OCI-LY3 (cell line): ENCODE data around the gene MEAF6.

Experiments used
- H2AFZ ChIP-seq: fragments of 200-600, 300-600 bp; shearing (Covaris generic); 2 replicates; pipeline ENCODE4 v1.6.0; 2014; ENCODE audit warnings: antibody characterized with exemption, low read depth, low read length
- H3K27ac ChIP-seq: fragments of 200-600, 300-600 bp; sonication (generic); 2 replicates; pipeline ENCODE4 v1.5.1; 2014; ENCODE audit warnings: mild to moderate bottlenecking, low read length, moderate library complexity, mixed read lengths
- H3K27me3 ChIP-seq: fragments of 200-600, 300-600 bp; sonication (generic); 2 replicates; pipeline ENCODE4 v1.6.1; 2014; ENCODE audit warnings: low read depth, low read length, mixed read lengths
- H3K36me3 ChIP-seq: fragments of 200-600, 300-600 bp; sonication (generic); replicated peaks from 2 replicates; pipeline ENCODE3; 2014; ENCODE audit warnings: low read depth, low read length, mixed read lengths
- H3K4me1 ChIP-seq: fragments of 300-600, 200-600 bp; sonication (generic); 2 replicates; pipeline ENCODE4 v1.6.1; 2014; ENCODE audit warnings: low read length, mixed read lengths
- H3K4me2 ChIP-seq: fragments of 200-600, 300-600 bp; sonication (generic); 2 replicates; pipeline ENCODE4 v1.6.1; 2014; ENCODE audit warnings: low read length, mixed read lengths
- H3K4me3 ChIP-seq: fragments of 300-600, 200-600 bp; sonication (generic); 2 replicates; pipeline ENCODE4 v1.5.1; 2014; ENCODE audit warnings: antibody characterized with exemption, mild to moderate bottlenecking, low read length, moderate library complexity
- H3K79me2 ChIP-seq: fragments of 300-600, 200-600 bp; shearing (Covaris generic); 2 replicates; pipeline ENCODE4 v1.6.1; 2014; ENCODE audit warnings: mild to moderate bottlenecking, low read length, mixed read lengths
- H3K9ac ChIP-seq: fragments of 300-600, 200-600 bp; shearing (Covaris generic); 2 replicates; pipeline ENCODE4 v1.6.0; 2014; ENCODE audit warnings: mild to moderate bottlenecking, low read length, moderate library complexity
- H3K9me3 ChIP-seq: fragments of 200-600, 300-600 bp; shearing (Covaris generic); 2 replicates; pipeline ENCODE4 v1.6.1; 2014; ENCODE audit warnings: low read length, mixed read lengths; ENCODE audit not compliant: insufficient read depth
- H4K20me1 ChIP-seq: fragments of 200-600, 300-600 bp; sonication (generic); 2 replicates; pipeline ENCODE4 v1.6.1; 2016; ENCODE audit warnings: low read length, mixed read lengths; ENCODE audit not compliant: insufficient read depth
- EZH2phosphoT487 ChIP-seq: fragments of 200-600 bp; shearing (Covaris generic); IDR thresholded peaks from 2 replicates; pipeline ENCODE4 v1.6.1; 2018; ENCODE audit warnings: antibody characterized with exemption, mixed run types, low read depth
- TF ChIP-seq, protein P1 (sequence below): fragments of 200-600, 300-600 bp; sonication (generic); IDR thresholded peaks from 2 replicates; pipeline ENCODE4 v1.5.1; 2014; ENCODE audit warnings: antibody characterized with exemption, low read length, low read depth

MEAF6 gene

DNA sequence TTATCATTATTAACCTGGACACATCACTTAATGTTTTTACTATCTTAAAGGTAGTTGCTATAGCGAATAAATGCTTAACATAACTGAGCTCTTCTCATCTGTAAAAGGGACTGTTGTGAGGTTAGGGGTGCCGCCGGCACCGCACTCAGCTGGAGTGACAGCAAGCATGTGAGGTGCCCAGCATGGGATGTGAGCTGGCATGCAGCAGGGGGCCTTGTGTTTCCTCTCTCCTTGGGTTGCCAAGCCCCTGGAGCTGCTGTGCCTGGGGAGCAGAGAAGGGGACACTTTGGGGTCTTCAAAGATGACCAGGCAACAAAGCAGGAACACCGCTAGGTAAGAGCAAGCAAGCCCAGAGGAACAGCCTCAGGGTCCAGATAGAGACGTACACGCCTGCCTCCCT, 42.3 kb downstream of the MEAF6 start:
- TF ChIP-seq EZH2phosphoT487, result no peak
- TF ChIP-seq, protein P1, sequence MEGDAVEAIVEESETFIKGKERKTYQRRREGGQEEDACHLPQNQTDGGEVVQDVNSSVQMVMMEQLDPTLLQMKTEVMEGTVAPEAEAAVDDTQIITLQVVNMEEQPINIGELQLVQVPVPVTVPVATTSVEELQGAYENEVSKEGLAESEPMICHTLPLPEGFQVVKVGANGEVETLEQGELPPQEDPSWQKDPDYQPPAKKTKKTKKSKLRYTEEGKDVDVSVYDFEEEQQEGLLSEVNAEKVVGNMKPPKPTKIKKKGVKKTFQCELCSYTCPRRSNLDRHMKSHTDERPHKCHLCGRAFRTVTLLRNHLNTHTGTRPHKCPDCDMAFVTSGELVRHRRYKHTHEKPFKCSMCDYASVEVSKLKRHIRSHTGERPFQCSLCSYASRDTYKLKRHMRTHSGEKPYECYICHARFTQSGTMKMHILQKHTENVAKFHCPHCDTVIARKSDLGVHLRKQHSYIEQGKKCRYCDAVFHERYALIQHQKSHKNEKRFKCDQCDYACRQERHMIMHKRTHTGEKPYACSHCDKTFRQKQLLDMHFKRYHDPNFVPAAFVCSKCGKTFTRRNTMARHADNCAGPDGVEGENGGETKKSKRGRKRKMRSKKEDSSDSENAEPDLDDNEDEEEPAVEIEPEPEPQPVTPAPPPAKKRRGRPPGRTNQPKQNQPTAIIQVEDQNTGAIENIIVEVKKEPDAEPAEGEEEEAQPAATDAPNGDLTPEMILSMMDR, result no peak
- Histone ChIP-seq H3K36me3 (peaks cover 19% of the 10 kb centered on the region), H3K9me3 (no peaks in the 10 kb centered on the region), H3K4me2 (no peak overlapping the region), H2AFZ (no peak overlapping the region), H4K20me1 (no peaks in the 10 kb centered on the region), H3K4me1 (peaks cover 22% of the 10 kb centered on the region), H3K27me3 (peaks cover 5% of the 10 kb centered on the region), H3K9ac (no peak overlapping the region), H3K79me2 (peaks cover 29% of the 10 kb centered on the region), H3K4me3 (no peak overlapping the region), H3K27ac (no peak overlapping the region)

DNA sequence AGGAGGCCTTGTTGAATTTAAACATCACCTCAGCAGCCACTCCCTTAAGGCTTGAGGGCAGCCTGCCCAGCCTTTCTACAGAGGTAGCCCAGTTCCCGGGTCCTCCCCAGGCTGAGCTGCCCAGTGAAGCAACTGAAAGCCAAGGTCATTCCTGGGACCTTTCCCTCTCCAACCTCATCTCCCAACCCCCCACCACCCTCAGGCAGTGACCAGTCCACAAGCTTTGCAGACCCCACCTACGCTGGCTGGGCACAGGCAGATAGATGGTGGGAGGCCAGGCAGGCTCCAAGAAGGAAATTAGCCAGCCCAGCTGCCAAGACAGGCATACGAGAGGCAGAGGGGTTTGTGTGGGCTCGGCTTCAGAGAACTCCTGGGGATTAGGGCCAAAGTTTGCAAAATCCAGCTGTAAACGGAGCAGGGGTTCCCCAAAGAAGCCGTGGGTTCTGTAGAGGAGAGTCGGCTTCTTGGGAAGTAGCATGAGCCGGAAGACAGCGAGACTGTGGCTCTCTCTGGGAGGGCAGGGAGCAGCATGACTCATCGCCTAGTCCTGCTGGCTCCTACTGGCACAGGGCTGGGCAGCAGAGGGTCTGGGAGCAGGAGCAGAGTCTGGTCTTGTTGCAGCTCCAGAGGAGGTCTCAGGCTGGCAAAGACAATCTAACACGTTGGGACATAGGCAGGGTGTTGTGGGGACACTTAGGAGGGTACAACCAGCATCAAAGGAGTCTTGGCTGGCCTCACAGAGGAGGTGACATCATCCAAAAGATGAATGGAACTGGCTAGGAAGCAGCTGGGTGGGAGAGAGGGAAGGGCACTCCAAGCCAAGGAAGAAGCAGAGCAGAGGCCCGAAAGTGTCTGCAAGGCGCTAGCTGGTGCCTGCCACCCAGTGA, 43.0 kb downstream of the MEAF6 start:
- TF ChIP-seq, protein P1, result no peak
- TF ChIP-seq EZH2phosphoT487, result no peak
- no peaks in the 10 kb centered on the region for H3K9me3 ChIP-seq
- H2AFZ ChIP-seq, result no peak overlapping the region
- no peaks in the 10 kb centered on the region for H4K20me1 ChIP-seq
- H3K27me3 ChIP-seq, result peaks cover 5% of the 10 kb centered on the region
- peaks cover 22% of the 10 kb centered on the region for H3K79me2 ChIP-seq
- no peak overlapping the region for H3K4me3 ChIP-seq
- no peak overlapping the region for H3K27ac ChIP-seq
- H3K36me3 ChIP-seq, result peaks cover 13% of the 10 kb centered on the region
- no peak overlapping the region for H3K4me2 ChIP-seq
- H3K9ac ChIP-seq, result no peak overlapping the region
- peaks cover 18% of the 10 kb centered on the region for H3K4me1 ChIP-seq

DNA sequence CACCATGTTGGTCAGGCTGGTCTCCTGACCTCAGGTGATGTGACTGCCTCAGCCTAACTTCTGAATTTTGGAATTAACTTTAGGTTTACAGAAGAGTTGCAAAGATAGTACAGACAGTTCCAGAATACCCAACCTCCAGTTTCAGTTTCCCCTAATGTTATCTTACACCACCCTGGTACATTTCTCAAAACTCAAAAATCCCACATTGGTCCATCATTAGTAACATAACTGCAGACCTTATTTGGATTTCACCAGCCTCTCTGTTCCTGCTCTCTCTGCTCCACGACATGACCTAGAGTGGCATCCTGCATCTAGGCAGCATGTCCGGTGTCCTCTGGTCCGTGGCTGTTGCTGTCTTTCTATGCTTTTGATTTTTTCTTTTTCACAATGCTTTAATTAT, 45.2 kb downstream of the MEAF6 start:
- Histone ChIP-seq H3K4me2 (peak overlapping the region; percentile 40), H2AFZ (no peak overlapping the region), H3K79me2 (peaks cover under 1% of the 10 kb centered on the region; the same call in 1 of the 2 replicates), H3K27ac (no peak overlapping the region), H3K36me3 (no peaks in the 10 kb centered on the region), H3K4me3 (no peak overlapping the region), H3K4me1 (peaks cover 18% of the 10 kb centered on the region), H3K9me3 (no peaks in the 10 kb centered on the region), H4K20me1 (no peaks in the 10 kb centered on the region), H3K27me3 (peaks cover 5% of the 10 kb centered on the region), H3K9ac (no peak overlapping the region)
- TF ChIP-seq, protein P1, result no peak
- TF ChIP-seq EZH2phosphoT487, result no peak

DNA sequence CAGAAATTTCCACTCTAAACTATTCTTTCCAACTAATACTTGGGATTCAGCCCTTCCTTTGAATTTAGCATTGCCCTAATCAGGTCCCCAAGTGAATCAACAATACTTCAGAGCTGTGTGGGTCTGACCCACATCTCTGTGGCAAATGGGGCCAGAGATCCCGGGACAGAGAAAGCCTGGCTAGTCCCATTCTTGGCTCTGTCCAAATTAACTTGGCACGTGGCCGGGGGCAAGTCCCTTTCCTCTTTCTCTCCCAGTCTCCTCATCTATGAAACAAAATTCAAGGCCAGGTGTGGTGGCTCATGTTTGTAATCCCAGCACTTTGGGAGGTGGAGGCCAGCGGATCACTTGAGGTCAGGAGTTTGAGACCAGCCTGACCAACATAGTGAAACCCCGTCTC, 46.5 kb downstream of the MEAF6 start:
- no peaks in the 10 kb centered on the region; the same call in 1 of the 2 replicates for H3K27me3 ChIP-seq
- H4K20me1 ChIP-seq, result no peaks in the 10 kb centered on the region
- H3K4me3 ChIP-seq, result no peak overlapping the region
- no peak overlapping the region for H2AFZ ChIP-seq
- no peak for TF ChIP-seq EZH2phosphoT487
- TF ChIP-seq, protein P1, result no peak
- no peaks in the 10 kb centered on the region for H3K9me3 ChIP-seq
- peaks cover 10% of the 10 kb centered on the region; the same call in 1 of the 2 replicates for H3K4me1 ChIP-seq
- no peak overlapping the region for H3K4me2 ChIP-seq
- no peak overlapping the region for H3K9ac ChIP-seq
- no peaks in the 10 kb centered on the region for H3K36me3 ChIP-seq
- no peaks in the 10 kb centered on the region for H3K79me2 ChIP-seq
- H3K27ac ChIP-seq, result no peak overlapping the region
